Chondrocyte (in vitro differentiated cells): ENCODE measurements around the gene ZNF200. TPM values are rescaled to one million over a fixed set of nuclear protein-coding genes. Genes with fewer than 3 reads are reported as not detected.
"Not testable (repeated sequence)": the region's sequence is repeated elsewhere in the genome, so short reads cannot be mapped to it uniquely, and the experiment has no call there.

Source experiments
- DNase-seq: peaks from one replicate; pipeline ENCODE4 v3.0.0; 2021; ENCODE audit warnings: mixed read lengths, low spot score
- H3K27ac Mint-ChIP-seq: one replicate; pipeline ENCODE4 v1.8.0; 2021; ENCODE audit warnings: mild to moderate bottlenecking, moderate library complexity, mixed read lengths; ENCODE audit not compliant: unreplicated experiment
- H3K27me3 Mint-ChIP-seq: 2 replicates; pipeline ENCODE4 v1.8.0; 2021; ENCODE audit warnings: low read depth, mixed read lengths
- H3K36me3 Mint-ChIP-seq: 2 replicates; pipeline ENCODE4 v1.8.0; 2021; ENCODE audit warnings: low read depth, mixed read lengths
- H3K4me1 Mint-ChIP-seq: 2 replicates; pipeline ENCODE4 v1.8.0; 2021; ENCODE audit warnings: low read depth, mild to moderate bottlenecking, mixed read lengths
- H3K4me3 Mint-ChIP-seq: one replicate; pipeline ENCODE4 v1.8.0; 2021; ENCODE audit warnings: mild to moderate bottlenecking, moderate library complexity, mixed read lengths; ENCODE audit not compliant: unreplicated experiment
- H3K9me3 Mint-ChIP-seq: 2 replicates; pipeline ENCODE4 v1.8.0; 2021; ENCODE audit warnings: low read depth, mixed read lengths
- total RNA-seq: library from RNA; stranded (reverse); gene quantifications from 3 replicates; pipeline ENCODE4 v1.2.1, GENCODE V29; 2021
- TF ChIP-seq, protein P1 (sequence below): fragments of 200-600 bp; sonication (generic); IDR thresholded peaks from 2 replicates; pipeline ENCODE4 v1.5.0; 2021; ENCODE audit warnings: antibody characterized with exemption, mild to moderate bottlenecking, moderate library complexity

ZNF200 gene
- total RNA-seq, 1 donor from 2014 or later, result 6.6 TPM

DNA sequence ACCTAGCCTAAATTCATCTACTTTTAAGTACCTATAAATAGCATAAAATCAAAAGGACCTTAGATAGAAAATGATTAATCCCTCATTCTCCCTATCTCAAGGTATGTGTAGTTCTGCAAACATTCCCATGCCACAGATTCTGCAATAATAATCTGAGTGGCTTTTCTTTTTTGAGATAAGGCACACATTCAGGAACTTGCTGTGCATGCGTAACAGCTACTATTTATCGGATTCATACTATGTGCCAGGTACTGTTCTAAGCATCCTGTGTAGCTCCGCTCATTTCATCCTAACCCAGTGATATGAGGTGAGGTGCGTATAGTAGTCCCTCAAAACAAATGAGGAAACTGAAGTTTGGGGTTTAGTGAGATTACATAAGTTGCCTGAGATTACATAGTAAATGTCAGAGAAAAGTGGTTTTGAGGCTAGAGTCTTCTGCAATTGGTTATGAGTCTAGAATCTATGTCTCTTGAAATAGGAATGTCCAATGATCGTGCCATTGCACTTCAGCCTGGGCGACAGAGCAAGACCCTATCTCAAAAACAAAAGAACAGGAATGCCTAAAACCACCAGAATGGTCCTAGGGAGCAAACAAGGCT is 46.4 kb upstream of the ZNF200 start:
- DNase-seq, result no peak
- peaks cover 29% of the 10 kb centered on the region for H3K4me1 Mint-ChIP-seq
- H3K36me3 Mint-ChIP-seq, result peaks cover 8% of the 10 kb centered on the region
- H3K27ac Mint-ChIP-seq, result no peak overlapping the region
- H3K27me3 Mint-ChIP-seq, result peaks cover 3% of the 10 kb centered on the region
- peaks cover 5% of the 10 kb centered on the region for H3K9me3 Mint-ChIP-seq
- peak overlapping the region; percentile 93 for H3K4me3 Mint-ChIP-seq
- TF ChIP-seq, protein P1, sequence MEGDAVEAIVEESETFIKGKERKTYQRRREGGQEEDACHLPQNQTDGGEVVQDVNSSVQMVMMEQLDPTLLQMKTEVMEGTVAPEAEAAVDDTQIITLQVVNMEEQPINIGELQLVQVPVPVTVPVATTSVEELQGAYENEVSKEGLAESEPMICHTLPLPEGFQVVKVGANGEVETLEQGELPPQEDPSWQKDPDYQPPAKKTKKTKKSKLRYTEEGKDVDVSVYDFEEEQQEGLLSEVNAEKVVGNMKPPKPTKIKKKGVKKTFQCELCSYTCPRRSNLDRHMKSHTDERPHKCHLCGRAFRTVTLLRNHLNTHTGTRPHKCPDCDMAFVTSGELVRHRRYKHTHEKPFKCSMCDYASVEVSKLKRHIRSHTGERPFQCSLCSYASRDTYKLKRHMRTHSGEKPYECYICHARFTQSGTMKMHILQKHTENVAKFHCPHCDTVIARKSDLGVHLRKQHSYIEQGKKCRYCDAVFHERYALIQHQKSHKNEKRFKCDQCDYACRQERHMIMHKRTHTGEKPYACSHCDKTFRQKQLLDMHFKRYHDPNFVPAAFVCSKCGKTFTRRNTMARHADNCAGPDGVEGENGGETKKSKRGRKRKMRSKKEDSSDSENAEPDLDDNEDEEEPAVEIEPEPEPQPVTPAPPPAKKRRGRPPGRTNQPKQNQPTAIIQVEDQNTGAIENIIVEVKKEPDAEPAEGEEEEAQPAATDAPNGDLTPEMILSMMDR, result no peak

DNA sequence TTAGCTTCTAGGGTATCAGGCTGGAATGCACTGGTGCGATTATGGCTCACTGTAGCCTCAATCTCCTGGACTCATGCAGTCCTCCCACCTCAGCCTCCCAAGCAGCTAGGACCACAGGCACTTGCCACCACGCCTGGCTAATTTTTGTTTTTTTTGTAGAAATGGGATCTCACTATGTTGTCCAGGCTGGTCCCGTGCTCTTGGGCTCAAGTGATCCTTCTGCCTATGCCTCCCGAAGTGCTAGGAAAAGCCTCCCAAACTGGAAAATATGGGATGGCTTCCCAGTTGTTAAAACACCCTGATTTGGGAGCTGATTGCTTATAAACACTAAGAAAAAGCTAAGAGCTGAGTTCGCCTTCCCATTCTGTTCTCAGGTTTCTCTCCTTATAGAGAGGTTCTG is 41.7 kb upstream of the ZNF200 start:
- TF ChIP-seq, protein P1, result no peak
- Mint-ChIP-seq H3K9me3 (no peaks in the 10 kb centered on the region), H3K27ac (no peak overlapping the region), H3K27me3 (peaks cover 5% of the 10 kb centered on the region), H3K4me1 (no peaks in the 10 kb centered on the region), H3K4me3 (no peak overlapping the region), H3K36me3 (no peaks in the 10 kb centered on the region)
- no peak for DNase-seq

DNA sequence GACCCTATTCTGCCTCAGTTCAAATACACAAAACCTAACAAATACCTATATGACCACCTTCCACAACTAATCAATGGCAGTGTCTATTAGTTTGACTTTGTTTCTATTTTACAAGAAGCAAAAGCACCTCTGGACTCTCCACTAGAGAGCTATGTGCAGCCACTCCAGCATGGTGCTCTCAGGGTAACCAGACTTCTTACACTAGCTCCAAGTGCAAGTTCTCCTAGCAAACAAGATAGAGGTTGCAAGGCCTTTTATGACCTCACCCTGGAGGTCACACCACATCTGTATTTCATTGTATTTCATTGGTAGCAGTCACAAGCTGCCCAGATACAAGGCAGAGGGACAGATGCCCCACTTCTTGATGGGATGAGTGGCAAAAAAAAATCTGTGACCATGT is 40.0 kb upstream of the ZNF200 start:
- Mint-ChIP-seq H3K27me3 (peaks cover 5% of the 10 kb centered on the region), H3K4me1 (no peaks in the 10 kb centered on the region), H3K27ac (no peak overlapping the region), H3K36me3 (no peaks in the 10 kb centered on the region), H3K9me3 (no peaks in the 10 kb centered on the region), H3K4me3 (no peak overlapping the region)
- no peak for DNase-seq
- TF ChIP-seq, protein P1, result no peak

DNA sequence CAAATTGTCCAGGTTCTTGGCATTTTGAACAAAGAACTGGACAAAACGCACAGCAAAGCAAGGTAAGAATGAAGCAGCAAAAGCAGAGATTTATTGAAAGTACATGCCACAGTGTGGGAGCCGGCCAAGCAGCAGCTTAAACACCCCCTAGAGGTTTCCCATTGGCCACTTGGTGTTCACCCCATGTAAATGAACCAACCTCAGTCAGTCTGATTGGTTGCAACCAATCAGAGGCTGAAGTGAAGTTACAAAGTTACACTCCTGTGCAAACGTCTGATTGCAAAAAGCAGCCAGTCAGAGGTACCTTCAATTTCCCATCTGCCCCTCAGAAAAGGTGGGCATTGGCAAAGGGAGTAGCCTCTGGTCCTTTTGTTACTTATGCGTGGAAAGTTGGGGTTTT is 39.5 kb upstream of the ZNF200 start:
- Mint-ChIP-seq H3K27ac (no peak overlapping the region), H3K9me3 (no peaks in the 10 kb centered on the region), H3K36me3 (no peaks in the 10 kb centered on the region), H3K4me1 (no peaks in the 10 kb centered on the region), H3K4me3 (no peak overlapping the region), H3K27me3 (peaks cover 5% of the 10 kb centered on the region)
- no peak for DNase-seq
- TF ChIP-seq, protein P1, result no peak

DNA sequence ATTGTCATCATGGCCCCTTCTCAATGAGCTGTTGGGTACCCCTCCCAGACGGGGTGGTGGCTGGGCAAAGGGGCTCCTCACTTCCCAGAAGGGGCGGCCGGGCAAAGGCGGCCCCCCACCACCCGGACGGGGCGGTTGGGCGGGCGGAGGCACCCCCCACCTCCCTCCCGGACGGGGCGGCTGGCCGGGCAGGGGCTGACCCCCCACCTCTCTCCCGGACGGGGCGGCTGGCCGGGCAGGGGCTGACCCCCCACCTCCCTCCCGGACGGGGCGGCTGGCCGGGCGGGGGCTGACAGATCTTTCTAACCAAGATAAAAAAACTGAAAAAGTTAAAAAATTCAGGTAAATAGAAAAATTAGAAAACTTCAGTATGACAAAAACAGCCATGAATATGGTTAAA is 36.3 kb upstream of the ZNF200 start:
- DNase-seq, H3K27ac Mint-ChIP-seq, H3K9me3 Mint-ChIP-seq, H3K27me3 Mint-ChIP-seq, H3K36me3 Mint-ChIP-seq, H3K4me1 Mint-ChIP-seq, H3K4me3 Mint-ChIP-seq: not testable (repeated sequence)

DNA sequence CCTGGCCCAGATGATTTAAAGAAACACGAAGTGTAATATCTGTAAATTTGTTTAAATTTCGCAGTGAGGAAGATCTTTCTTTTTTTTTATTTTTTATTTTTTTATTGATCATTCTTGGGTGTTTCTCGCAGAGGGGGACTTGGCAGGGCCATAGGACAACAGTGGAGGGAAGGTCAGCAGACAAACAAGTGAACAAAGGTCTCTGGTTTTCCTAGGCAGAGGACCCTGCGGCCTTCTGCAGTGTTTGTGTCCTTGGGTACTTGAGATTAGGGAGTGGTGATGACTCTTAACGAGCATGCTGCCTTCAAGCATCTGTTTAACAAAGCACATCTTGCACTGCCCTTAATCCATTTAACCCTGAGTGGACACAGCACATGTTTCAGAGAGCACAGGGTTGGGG is 35.8 kb upstream of the ZNF200 start:
- not testable (repeated sequence) for DNase-seq, H3K27me3 Mint-ChIP-seq, H3K27ac Mint-ChIP-seq, H3K4me3 Mint-ChIP-seq, H3K4me1 Mint-ChIP-seq, H3K36me3 Mint-ChIP-seq, H3K9me3 Mint-ChIP-seq
